Gastrocnemius medialis (tissue), 4 donors: ENCODE measurements around the gene SPECC1L.
"Not testable (repeated sequence)": the region's sequence is repeated elsewhere in the genome, so short reads cannot be mapped to it uniquely, and the experiment has no call there.

Experiments used
- POLR2A ChIP-seq, 2 donors: fragments of 450-650 bp; IDR thresholded peaks; one replicate each; pipeline ENCODE4 v1.6.1; 2017; ENCODE audit warnings: antibody characterized with exemption in 2 of 2, mild to moderate bottlenecking in 2 of 2, moderate library complexity in 2 of 2
- TF ChIP-seq, protein P1 (sequence below), 5 experiments: fragments of 450-650 bp in 3 of 5; fragments of 200-600 bp in 2 of 5; sonication (generic) in 2 of 5; IDR thresholded peaks in 4 of 5; conservative IDR thresholded peaks in 1 of 5; 1 replicate in 4 of 5; 2 replicates in 1 of 5; pipeline ENCODE4 v1.5.1; 2016 to 2019; ENCODE audit warnings: antibody characterized with exemption in 5 of 5, mild to moderate bottlenecking in 3 of 5, moderate library complexity in 3 of 5

DNA sequence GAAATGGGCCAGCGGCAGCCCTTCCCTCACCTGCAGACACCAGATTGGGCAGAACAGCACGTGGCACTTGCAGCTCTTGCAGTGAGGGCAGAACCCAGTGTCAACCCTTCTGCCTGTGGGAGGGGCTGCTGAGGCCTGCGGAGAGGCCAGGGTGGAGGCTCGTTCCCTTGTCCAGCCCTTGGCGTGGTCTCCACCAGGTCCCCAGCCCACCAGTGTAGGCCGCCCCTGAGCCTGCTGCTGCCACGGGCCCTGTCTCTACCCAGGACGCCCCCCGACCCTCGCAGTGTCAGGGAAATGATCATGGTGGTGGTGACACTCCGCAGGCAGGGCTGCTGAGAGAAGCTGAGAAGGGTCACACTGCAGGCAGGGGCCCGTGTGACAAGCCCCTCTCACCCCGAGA lies 14.5 kb upstream of the SPECC1L start:
- not testable (repeated sequence) for TF ChIP-seq POLR2A (IDR thresholded peaks at IDR 0.05)
- TF ChIP-seq, protein P1, sequence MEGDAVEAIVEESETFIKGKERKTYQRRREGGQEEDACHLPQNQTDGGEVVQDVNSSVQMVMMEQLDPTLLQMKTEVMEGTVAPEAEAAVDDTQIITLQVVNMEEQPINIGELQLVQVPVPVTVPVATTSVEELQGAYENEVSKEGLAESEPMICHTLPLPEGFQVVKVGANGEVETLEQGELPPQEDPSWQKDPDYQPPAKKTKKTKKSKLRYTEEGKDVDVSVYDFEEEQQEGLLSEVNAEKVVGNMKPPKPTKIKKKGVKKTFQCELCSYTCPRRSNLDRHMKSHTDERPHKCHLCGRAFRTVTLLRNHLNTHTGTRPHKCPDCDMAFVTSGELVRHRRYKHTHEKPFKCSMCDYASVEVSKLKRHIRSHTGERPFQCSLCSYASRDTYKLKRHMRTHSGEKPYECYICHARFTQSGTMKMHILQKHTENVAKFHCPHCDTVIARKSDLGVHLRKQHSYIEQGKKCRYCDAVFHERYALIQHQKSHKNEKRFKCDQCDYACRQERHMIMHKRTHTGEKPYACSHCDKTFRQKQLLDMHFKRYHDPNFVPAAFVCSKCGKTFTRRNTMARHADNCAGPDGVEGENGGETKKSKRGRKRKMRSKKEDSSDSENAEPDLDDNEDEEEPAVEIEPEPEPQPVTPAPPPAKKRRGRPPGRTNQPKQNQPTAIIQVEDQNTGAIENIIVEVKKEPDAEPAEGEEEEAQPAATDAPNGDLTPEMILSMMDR (IDR thresholded peaks at IDR 0.05 in 4 of 5, conservative IDR thresholded peaks at IDR 0.05 in 1 of 5), result not testable (repeated sequence)
